Forelimb muscle (tissue), 1 donor: ENCODE results near the gene UTS2R. TPM values are rescaled to one million over a fixed set of nuclear protein-coding genes. Genes with fewer than 3 reads are reported as not detected.
A peak's percentile ranks its signal among the peaks of the same experiment; 100 is the strongest.
"Not testable (repeated sequence)": the region's sequence is repeated elsewhere in the genome, so short reads cannot be mapped to it uniquely, and the experiment has no call there.

Experiments used
- DNase-seq: peaks from one replicate; pipeline ENCODE4 v3.0.0-alpha.2; 2013; ENCODE audit warnings: low read depth
- polyA plus RNA-seq: library from polyadenylated mRNA; unstranded; fragments of 120-200 nt; gene quantifications from one replicate; pipeline ENCODE4 v1.2.1, GENCODE V29; 2013; ENCODE audit not compliant: insufficient read length

UTS2R gene
- polyA plus RNA-seq, 1 donor: 5.8 TPM

DNA sequence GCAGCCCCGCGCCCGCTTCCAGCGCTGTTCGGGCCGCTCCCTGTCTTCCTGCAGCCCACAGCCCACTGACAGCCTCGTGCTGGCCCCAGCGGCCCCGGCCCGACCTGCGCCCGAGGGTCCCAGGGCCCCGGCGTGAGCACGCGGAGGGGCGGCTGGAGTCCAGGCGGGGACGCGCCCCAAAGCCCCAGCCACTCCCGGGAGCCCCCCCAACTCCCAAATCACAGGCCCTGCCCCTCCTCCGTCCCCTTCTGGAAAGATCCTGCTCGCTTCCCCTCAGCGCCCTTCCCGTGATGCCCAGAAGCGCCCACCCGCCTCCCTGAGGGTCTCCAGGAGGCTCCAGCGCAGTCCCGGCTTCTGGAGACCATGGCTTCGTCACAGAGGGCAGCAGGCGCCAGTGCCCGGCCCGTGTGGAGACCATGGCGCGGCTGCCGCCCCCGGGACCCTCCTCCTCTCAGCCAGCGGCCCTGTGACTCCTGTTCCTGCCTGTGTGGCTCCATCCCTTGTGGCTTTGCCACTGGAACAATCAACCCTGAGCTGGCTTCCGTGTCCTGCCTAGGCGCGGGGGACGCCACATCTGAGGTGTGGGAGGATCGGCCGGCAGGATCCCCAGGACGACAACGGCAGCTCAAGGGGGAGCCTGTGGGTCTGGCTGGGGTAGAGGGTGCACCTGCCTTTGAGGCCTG, 3.9 kb downstream of the UTS2R start:
- DNase-seq: no peak

- DNase-seq: no peak
These were observed 4.6 kb downstream of the UTS2R start for GRCh38 chr17:82376042-82376730.

GRCh38 chr17:82377294-82377693, 5.7 kb downstream of the UTS2R start:
- DNase-seq: not testable (repeated sequence)

DNA sequence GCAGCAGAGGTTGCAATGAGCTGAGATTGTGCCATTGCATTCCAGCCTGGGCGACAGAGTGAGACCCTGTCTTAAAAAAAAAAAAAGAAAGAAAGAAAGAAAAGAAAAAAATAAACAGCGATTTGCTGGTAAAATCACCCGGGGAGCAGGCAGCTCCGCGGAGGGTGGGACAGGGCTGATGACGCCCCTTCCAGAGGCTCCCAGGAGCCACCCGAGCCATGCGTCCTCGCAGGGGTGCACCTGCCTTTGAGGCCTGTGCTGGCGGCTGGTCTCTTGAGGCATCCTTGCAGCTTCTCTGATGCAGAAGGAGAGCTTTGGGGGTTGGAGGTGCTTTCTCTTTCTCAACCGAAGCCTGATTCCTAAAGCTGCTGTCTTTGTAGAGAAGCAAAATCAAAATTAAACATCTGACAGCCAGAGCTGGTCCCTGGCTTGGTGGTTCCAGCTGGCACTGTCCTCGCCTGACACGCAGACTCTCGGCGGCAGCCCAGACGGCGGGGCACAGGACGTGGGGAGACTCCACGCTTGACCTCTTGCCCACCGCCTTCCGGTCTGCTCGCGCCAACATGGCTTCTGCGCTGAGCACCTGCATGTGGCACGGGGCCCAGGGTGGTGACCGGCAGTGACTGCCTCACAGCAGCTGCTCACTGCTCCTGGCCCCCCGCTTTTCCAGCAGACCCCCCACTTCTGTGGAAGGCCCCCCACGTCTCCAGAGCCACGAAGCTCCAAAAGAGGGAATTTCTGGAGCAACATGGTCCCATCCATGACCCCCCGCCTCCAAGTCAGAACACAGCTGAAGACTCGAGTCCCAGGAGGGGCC, 6.6 kb downstream of the UTS2R start:
- no peak for DNase-seq

GRCh38 chr17:82378741-82379021, 7.1 kb downstream of the UTS2R start:
- DNase-seq: no peak

DNA sequence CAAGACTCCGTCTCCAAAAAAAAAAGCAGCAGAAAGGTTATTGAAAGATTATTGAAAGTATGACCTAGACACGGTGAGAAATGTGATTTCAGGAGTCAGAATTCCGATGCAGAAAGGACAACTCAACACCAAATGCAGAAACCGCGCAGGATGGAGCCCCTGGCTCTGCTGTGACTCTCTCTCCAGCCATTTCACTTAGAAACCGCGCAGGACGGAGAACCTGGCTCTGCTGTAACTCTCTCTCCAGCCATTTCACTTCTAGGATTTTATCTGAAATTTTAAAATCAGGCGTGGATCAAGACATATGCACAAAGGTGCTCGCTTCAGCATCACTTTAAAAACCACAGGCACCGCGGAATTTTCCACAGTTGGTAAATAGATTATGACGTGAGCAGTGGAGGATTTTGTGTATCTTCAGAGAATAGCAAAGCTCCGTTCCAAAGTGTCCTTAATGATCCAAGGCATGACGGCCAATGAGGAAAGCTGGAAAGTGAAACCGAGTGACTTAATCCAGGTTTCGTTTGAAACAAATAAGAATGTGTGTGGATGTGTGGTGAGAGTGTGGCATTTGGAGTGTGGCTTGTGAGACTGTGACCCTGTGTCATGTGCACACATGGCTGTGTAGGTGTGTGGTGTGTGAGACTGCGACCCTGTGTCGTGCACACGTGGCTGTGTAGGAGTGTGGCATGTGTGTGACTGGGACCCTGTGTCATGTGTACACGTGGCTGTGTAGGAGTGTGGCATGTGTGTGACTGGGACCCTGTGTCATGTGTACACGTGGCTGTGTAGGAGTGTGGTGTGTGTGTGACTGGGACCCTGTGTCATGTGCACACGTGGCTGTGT, 9.5 kb downstream of the UTS2R start:
- no peak for DNase-seq

GRCh38 chr17:82381703-82382009, 10.1 kb downstream of the UTS2R start:
- not testable (repeated sequence) for DNase-seq

GRCh38 chr17:82382220-82382932, 10.8 kb downstream of the UTS2R start:
- DNase-seq: not testable (repeated sequence)

GRCh38 chr17:82382933-82383255, 11.3 kb downstream of the UTS2R start:
- DNase-seq: no peak

GRCh38 chr17:82383411-82383810, 11.8 kb downstream of the UTS2R start:
- DNase-seq: no peak

GRCh38 chr17:82384051-82384729, 12.6 kb downstream of the UTS2R start:
- no peak for DNase-seq

- DNase-seq: no peak
These were observed 13.3 kb downstream of the UTS2R start for GRCh38 chr17:82384730-82385481.

- no peak for DNase-seq
These were observed 14.1 kb downstream of the UTS2R start for GRCh38 chr17:82385559-82386254.

DNA sequence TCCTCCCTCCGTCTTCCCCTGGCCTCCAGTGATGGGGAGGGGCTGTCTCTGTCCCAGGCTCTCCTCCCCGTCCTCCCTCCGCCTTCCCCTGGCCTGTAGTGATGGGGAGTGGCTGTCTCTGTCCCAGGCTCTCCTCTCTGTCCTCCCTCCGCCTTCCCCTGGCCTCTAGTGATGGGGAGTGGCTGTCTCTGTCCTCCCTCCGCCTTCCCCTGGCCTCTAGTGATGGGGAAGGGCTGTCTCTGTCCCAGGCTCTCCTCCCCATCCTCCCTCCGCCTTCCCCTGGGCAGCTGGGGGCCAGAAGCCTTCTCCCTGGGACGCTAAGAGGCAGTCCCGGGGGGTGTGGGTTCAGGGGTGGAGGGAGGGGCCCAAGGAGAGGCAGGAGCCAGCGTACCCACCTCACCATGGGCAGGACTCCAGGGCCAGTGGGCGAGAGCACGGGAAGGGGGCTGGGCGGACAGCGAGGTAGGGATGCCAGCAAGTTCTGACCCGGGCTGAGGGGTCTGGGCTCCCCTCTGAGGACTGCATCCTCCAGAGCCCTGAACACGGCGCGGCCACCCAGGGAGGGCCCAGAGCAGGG, 14.8 kb downstream of the UTS2R start:
- peak; percentile 72 for DNase-seq

DNA sequence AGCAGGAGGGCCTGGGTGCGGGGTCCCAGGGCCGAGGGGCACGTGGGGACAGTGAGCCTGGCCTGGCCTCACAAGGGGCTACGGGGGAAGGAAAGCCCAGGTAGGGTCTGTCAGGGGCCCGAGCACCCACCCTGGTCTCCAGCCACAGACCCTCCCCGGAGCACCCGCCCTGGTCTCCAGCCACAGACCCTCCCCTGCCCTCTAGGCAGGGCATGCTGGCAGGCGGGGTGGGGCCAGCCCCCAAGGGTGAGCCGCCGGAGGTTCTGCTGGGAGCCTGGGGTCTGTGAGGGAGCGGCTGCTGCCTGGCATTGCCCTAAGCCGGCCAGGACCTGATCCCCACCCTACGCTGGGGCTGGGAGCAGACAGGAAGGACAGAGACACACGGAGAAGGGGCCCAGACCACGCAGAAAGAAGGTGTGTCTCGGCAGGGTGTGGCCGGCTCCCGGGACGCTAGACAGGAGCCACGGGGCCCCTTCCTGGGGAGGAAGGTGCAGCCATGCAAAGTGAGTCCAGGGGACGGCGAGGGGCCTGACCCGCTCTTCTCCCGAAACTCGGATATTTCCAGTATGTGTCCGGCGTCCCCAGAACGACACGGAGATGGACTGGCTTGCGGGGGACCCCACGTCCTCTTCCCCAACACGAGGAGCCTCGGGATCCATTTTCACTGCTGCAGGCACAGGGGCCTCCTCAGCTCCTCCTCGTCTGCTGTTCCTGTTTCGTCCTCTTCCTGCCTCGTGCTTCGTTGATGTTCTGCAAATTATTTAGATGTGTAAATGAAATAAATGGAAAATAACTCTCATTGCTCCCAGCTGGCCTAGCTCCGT, 15.5 kb downstream of the UTS2R start:
- no peak for DNase-seq

DNA sequence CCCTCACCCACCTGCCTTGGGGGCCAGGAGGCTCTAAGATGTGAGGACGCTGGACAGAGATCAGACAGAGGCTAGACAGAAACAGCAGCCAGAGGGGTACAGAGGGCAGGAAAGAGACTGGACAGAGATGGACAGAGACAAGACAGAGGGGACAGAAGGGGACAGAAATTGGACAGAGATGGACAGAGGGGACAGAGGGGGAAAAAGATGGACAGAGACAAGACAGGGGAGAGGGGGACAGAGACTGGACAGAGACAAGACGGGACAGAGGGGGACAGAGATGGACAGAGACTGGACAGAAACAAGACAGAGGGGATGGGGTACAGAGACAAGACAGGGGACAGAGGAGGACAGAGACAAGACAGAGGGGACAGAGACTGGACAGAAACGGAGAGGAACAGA, 16.1 kb downstream of the UTS2R start:
- no peak for DNase-seq

- no peak for DNase-seq
These were observed 16.8 kb downstream of the UTS2R start for GRCh38 chr17:82388223-82388921.

DNA sequence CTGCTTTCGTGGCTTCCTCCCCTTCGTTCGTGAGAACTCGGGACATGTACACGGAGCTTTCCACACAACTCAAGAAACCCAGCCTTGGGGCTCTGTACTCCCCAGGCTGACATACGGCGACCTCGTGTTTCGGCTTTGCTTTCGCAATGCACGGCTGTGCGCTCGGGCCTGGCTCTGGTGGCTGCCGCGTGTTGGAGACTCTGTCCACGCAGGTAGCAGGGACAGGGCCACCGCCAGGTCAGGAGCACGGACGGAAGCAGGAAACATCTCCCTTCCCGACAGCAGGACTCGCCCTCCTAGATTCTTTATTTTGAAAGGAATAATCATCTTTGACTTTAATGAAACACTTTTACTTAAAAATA, 17.3 kb downstream of the UTS2R start:
- DNase-seq: no peak
